ENCODE measurements around the gene SYTL1. TPM values are rescaled to one million over a fixed set of nuclear protein-coding genes. Genes with fewer than 3 reads are reported as not detected.

SYTL1 gene
- total RNA-seq, 1 experiment from 2014 or later, result 75.9 TPM

DNA sequence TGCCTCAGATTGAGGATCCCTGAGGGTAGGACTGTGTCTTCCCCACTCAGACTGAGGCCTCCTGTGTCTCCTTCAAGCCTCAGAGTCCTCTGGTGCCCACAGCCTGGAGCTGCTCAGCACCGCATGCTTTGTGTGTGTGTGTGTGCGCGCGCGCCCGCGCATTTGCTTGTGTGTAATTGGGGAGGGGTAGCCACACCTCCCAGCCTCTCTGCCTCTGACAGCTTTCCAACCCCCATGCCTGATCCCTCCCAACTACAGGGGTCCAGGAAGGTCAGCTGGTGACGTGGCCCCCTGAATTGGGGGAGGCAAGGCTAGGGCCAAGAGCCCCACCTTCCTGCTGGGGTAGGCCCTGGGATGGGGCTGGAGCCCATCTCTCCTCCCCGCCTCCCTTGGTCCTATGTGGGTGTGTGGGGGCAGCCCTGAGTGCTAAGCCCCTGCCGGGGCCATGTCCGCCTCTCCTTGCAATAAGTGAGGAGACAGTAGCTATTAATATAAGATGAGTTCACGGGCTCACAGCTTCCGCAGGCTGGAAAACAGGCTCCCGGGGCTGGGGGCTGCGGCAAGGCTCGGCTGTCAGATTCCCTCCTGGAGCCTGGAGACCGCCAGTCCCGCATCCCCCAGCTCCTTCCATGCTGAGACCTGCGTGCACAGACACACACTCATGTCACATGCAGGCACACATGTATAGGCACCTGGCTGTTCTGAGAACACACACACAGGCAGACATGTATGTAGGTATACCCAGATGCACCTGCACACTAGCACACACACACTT lies 57.6 kb downstream of the SYTL1 start:
- Histone ChIP-seq H3K9me2 (ENCODE audit: insufficient read depth) (no peaks in the 10 kb centered on the region), H3K4me1 (ENCODE audit: control insufficient read depth in 1 of 2, insufficient read depth in 2 of 2, low read length in 2 of 2) (peaks cover 5 to 23% of the 10 kb centered on the region in 2 experiments), H3K4me2 (ENCODE audit: low read length) (no peak overlapping the region), H3K9me3 (ENCODE audit: control insufficient read depth in 1 of 2, insufficient read depth in 1 of 2, low read depth in 1 of 2, low read length in 2 of 2) (no peaks in the 10 kb centered on the region), H3K79me2 (ENCODE audit: insufficient read depth, low read length) (peaks cover 5% of the 10 kb centered on the region; the same call in 1 of the 2 replicates), H3K27ac (ENCODE audit: low read depth, low read length) (no peak overlapping the region), H3K27me3 (ENCODE audit: insufficient read depth, low read length) (no peaks in the 10 kb centered on the region), H3K9ac (ENCODE audit: low read length) (no peak overlapping the region), H3K4me3 (replicated peaks in 1 of 2; ENCODE audit: low read depth in 1 of 2, low read length in 2 of 2) (no peak overlapping the region), H2AFZ (ENCODE audit: low read depth, low read length, poor library complexity, severe bottlenecking) (no peak overlapping the region), H3K36me3 (ENCODE audit: control insufficient read depth in 1 of 2, insufficient read depth in 2 of 2, low read length in 2 of 2) (peaks cover 0 to 5% of the 10 kb centered on the region in 2 experiments; a peak in 1 of 4 replicates), H4K20me1 (ENCODE audit: insufficient read depth) (no peaks in the 10 kb centered on the region)
- ChIA-PET POLR2A (no interaction called here), CTCF (no interaction called here), RAD21 (ENCODE audit: low non-redundant PET in 1 of 2, low total read pairs in 2 of 2, uncharacterized antibody in 2 of 2, unreplicated experiment in 2 of 2) (interaction anchor here in 1 of 2 experiments (0.6 kb wide), 1 partner anchor 209 kb away, joined by 4 read pairs; no protein-coding TSS in a partner anchor)
- intact Hi-C loops (cut with micrococcal nuclease), result loop anchor here (5.0 kb wide), 1 partner anchor 263 kb away; no protein-coding TSS in a partner anchor
- BruUV-seq (replicated peaks), result no TSS peak
- TF ChIP-seq ZNF274 (IDR thresholded peaks at IDR 0.05; ENCODE audit: low read depth, low read length) (no peak), ZFX (IDR thresholded peaks at IDR 0.05) (no peak), POLR2A (IDR thresholded peaks at IDR 0.05; ENCODE audit: borderline replicate concordance, extremely low read depth, insufficient read depth, insufficient read length) (no peak), RAD21 (IDR thresholded peaks at IDR 0.05; ENCODE audit: low read depth) (no peak), CBX3 (IDR thresholded peaks at IDR 0.05; ENCODE audit: low read depth) (no peak), JUND (IDR thresholded peaks at IDR 0.05) (no peak), YY1 (IDR thresholded peaks at IDR 0.05; ENCODE audit: extremely low read depth, insufficient replicate concordance, low read depth, low read length) (no peak), CEBPB (IDR thresholded peaks at IDR 0.05; ENCODE audit: low read depth) (no peak), FOSL1 (IDR thresholded peaks at IDR 0.05; ENCODE audit: low read depth) (no peak), EGR1 (IDR thresholded peaks at IDR 0.05; ENCODE audit: low read depth) (no peak), EZH2phosphoT487 (IDR thresholded peaks at IDR 0.05; ENCODE audit: borderline replicate concordance) (no peak), EZH2 (IDR thresholded peaks at IDR 0.05) (no peak), TCF7L2 (IDR thresholded peaks at IDR 0.05; ENCODE audit: borderline replicate concordance, extremely low read depth, insufficient read depth, insufficient read length) (no peak), SIN3A (IDR thresholded peaks at IDR 0.05; ENCODE audit: low read depth) (no peak), SRF (IDR thresholded peaks at IDR 0.05; ENCODE audit: low read depth) (no peak), POLR2AphosphoS5 (IDR thresholded peaks at IDR 0.05; ENCODE audit: low read depth, low read length) (no peak)
- TF ChIP-seq, protein P1, sequence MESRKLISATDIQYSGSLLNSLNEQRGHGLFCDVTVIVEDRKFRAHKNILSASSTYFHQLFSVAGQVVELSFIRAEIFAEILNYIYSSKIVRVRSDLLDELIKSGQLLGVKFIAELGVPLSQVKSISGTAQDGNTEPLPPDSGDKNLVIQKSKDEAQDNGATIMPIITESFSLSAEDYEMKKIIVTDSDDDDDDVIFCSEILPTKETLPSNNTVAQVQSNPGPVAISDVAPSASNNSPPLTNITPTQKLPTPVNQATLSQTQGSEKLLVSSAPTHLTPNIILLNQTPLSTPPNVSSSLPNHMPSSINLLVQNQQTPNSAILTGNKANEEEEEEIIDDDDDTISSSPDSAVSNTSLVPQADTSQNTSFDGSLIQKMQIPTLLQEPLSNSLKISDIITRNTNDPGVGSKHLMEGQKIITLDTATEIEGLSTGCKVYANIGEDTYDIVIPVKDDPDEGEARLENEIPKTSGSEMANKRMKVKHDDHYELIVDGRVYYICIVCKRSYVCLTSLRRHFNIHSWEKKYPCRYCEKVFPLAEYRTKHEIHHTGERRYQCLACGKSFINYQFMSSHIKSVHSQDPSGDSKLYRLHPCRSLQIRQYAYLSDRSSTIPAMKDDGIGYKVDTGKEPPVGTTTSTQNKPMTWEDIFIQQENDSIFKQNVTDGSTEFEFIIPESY (IDR thresholded peaks at IDR 0.05; ENCODE audit: extremely low read depth, insufficient replicate concordance, low read length), result no peak
- TF ChIP-seq, protein P2, sequence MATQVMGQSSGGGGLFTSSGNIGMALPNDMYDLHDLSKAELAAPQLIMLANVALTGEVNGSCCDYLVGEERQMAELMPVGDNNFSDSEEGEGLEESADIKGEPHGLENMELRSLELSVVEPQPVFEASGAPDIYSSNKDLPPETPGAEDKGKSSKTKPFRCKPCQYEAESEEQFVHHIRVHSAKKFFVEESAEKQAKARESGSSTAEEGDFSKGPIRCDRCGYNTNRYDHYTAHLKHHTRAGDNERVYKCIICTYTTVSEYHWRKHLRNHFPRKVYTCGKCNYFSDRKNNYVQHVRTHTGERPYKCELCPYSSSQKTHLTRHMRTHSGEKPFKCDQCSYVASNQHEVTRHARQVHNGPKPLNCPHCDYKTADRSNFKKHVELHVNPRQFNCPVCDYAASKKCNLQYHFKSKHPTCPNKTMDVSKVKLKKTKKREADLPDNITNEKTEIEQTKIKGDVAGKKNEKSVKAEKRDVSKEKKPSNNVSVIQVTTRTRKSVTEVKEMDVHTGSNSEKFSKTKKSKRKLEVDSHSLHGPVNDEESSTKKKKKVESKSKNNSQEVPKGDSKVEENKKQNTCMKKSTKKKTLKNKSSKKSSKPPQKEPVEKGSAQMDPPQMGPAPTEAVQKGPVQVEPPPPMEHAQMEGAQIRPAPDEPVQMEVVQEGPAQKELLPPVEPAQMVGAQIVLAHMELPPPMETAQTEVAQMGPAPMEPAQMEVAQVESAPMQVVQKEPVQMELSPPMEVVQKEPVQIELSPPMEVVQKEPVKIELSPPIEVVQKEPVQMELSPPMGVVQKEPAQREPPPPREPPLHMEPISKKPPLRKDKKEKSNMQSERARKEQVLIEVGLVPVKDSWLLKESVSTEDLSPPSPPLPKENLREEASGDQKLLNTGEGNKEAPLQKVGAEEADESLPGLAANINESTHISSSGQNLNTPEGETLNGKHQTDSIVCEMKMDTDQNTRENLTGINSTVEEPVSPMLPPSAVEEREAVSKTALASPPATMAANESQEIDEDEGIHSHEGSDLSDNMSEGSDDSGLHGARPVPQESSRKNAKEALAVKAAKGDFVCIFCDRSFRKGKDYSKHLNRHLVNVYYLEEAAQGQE (IDR thresholded peaks at IDR 0.05; ENCODE audit: low read depth), result no peak
- ATAC-seq (no peak), DNase-seq (ENCODE audit: low read depth, low spot score) (no peak)
